T47D (cell line): ENCODE results near the gene PANK2.
"Not testable (repeated sequence)": the region's sequence is repeated elsewhere in the genome, so short reads cannot be mapped to it uniquely, and the experiment has no call there.

Experiments
- DNase-seq, 2 experiments: peaks; one replicate each; pipeline versions ENCODE4 v3.0.0 to v3.0.0-alpha.2; 2011 to 2012; ENCODE audit warnings: low read depth in 1 of 2, low spot score in 1 of 2
- JUND ChIP-seq: IDR thresholded peaks from 2 replicates; pipeline ENCODE4 v1.6.1; 2012; ENCODE audit warnings: low read depth
- in situ Hi-C: cut with HindIII; loops from 2 replicates; pipeline ENCODE4 v1.10.0; 2016; ENCODE audit warnings: low sequenced_read_pairs, low pct_unique_long_range_greater_than_20kb

PANK2 gene

DNA sequence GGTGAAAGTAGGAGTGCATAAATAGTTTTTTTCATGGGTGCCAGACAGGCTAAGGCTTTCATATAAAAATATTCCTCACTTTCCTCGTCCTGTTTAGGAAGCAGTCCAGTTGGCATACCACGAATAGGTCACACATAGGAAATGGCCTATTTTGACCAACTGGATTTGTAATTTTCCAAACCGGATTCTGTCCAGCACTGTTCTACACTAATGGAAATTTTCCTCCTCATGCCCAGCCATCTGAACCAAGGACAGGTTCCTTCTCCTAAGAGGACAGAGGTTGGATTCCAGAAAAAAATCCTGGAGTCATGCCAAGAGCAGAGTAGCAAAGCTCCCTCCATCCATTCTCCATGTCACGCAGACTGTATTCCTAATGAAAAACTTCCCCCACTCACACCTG is 43.1 kb downstream of the PANK2 start:
- no peak for TF ChIP-seq JUND
- in situ Hi-C loops: no loop called here
- no peak for DNase-seq

DNA sequence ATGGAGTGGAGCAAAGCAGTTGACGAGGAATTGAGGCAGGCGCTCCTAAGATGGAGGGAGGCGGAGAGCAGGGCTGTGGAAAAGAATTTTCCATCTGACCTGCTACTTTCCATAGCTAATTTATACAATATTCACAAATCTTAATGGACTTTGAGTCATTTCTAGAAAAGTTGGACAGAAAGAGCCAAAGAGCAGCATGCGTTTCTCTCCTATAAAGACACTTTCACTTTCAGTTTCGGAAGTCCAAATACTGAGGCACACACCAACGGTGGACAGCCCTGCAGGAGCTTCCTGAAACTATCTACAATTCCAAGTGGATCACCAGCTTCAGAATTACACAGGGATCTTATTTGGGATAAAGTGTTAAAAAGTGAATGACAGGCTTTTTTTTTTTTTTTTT is 43.5 kb downstream of the PANK2 start:
- in situ Hi-C loops: no loop called here
- DNase-seq: peak in 1 of 2 experiments; percentile 31
- no peak for TF ChIP-seq JUND

DNA sequence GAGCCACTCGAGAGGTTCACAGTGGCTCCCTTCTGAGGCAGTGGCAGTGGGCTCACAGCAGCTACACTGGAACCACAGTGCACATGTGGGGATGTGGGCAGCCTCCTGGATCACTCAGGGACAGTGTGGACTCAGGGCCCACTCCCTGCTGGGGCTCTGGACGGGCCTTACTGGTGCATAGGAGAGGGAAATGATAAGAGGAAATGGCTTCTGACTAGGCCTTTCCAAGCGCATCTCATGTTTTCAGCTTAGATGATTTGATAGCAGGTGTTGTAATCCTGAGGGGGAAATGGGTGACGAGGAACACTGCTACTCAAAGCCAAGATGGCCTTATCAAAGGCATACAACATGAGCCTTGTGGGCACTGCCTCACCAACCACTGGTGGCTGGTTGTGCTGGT is 44.0 kb downstream of the PANK2 start:
- DNase-seq: no peak
- in situ Hi-C loops: no loop called here
- TF ChIP-seq JUND: no peak

DNA sequence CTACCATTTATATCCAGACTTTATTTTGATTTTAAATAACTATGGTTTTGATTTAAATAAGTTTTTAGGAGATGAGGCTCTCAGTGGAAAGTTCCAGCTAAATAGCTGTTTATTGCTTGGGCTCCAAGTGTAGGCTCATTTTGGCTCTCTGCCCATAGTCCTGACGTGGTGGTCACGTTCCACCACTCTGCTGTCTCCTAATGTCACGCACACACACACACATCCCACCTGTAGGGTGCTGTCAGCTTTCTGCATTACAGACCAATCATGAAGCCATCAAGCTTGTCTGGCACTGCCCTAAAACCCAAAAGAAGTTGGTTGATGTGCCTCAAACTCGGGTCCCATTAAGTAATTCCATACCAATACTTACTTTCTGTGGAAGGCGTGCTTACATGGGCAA is 45.4 kb downstream of the PANK2 start:
- no peak for DNase-seq
- in situ Hi-C loops: no loop called here
- TF ChIP-seq JUND: no peak

DNA sequence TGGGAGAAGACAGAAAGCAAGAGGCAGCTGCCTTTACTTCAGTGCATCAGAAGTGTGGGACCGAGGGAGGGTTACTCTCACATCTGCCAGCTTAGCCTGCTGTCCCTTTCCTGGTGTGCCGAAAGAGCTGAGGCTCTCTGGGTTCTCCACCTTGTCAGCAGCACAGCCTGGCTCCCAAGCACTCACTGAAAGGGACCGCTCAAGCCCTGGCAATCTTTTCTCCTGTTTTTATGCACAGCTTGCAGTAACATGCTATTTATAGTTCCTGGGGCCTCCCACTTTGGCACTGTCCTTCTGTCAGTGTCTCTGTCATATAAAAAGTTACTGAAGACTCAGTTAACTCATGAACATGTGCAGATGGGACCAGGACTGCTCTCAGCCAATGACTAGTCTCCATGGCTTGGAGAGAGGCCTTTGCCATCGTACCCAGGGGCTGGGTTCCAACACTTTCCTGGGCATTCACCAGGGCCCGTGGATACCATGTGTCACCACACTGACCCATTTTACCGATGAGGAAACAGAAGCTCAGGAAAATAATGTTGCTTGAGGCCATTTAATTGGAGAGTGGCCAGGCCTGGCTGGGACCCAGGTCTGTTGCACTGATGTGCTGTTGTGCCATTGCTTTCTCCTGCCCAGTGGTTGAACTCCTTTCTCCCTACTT is 46.2 kb downstream of the PANK2 start:
- TF ChIP-seq JUND: no peak
- in situ Hi-C loops: no loop called here
- DNase-seq: no peak

DNA sequence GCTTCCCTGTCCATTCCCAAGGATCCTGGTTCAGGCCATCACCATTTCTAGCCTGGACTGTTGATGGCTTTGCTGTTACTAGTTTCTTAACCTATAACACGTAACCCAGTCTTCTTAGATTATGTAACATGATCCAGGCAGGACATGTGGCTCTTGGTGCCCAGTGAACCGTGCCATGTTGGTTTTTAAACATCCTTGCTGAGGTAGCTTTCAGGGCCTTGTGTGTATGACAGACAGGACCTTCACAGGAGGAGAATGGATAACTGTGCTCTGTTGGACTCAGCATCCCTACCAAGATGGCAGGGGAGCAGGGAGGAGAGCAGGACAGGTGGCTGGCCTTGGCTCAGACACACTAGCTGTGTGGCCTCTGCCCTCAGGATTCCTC is 46.8 kb downstream of the PANK2 start:
- TF ChIP-seq JUND: no peak
- in situ Hi-C loops: no loop called here

DNA sequence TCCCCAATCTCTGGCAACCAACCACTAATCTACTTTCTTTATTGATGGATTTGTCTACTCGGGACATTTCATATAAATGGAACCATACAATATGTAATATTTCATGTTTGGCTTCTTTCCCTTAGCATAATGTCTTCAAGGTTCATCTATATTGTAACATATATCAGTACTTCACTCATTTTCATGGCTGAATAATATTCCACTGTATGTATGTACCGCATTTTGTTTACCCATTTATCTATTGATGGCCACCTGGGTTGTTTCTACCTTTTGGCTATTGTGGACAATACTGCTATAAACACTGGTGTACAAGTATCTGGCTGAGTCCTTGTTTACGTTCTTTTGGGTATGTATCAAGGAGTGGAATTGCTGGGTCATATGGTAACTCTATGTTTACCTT is 48.4 kb downstream of the PANK2 start:
- no peak for DNase-seq
- no peak for TF ChIP-seq JUND
- in situ Hi-C loops: no loop called here

More for the DNA sequence above, 46.8 kb downstream of the PANK2 start:
- DNase-seq: no peak

DNA sequence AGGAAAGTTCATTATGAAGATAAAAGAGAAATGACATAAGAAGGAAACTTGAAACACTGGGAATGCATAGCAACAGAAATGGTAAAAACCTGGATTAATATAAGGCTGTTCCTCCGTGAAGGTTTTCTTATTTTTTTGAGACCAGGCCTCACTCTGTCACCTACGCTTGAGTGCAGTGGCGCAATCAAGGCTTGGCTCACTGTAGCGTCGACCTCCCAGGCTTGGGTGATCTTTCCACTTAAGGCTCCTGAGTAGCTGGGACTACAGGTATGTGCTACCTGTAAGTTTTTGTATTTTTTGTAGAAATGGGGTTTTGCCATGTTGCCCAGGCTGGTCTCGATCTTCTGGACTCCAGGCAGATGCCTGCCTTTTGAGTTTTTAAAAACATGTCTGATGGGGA is 51.7 kb downstream of the PANK2 start:
- in situ Hi-C loops: no loop called here
- no peak for DNase-seq
- TF ChIP-seq JUND: no peak

DNA sequence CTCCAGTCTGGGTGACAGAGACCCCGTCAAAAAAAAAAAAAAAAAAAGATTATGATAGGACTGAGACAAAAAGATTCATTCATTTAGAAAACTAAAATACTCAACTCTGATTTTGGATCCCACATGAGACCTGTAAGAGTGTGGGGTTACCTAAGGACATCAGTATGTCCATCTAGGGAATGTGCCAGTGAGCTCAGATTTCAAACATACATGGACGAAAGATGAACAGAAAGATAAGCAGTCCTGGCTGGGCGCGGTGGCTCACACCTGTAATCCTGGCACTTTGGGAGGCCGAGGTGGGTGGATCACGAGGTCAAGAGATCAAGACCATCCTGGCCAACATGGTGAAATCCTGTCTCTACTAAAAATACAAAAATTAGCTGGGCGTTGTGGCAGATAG is 57.5 kb downstream of the PANK2 start:
- in situ Hi-C loops: not testable (repeated sequence)
- DNase-seq: peak in 1 of 2 experiments; percentile 28

DNA sequence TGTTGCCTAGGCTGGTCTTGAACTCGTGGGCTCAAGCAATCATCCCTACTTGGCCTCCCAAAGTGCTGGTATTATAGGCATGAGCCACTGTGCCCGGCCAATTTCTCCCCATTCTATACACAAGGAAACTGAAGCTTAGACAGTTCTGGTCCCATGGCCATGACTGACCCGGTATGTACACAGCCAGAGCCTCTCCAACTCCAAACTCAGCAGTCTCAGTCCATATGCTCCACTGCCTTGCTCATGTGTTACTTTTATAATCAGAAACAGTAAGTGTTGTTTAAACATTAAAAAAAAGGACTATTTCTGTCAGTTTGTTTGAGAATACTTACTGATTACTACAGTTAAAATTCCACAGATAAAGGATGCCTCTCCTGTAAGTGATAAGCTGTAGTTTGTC is 75.5 kb downstream of the PANK2 start:
- DNase-seq: no peak
- TF ChIP-seq JUND: no peak
- in situ Hi-C loops: no loop called here

DNA sequence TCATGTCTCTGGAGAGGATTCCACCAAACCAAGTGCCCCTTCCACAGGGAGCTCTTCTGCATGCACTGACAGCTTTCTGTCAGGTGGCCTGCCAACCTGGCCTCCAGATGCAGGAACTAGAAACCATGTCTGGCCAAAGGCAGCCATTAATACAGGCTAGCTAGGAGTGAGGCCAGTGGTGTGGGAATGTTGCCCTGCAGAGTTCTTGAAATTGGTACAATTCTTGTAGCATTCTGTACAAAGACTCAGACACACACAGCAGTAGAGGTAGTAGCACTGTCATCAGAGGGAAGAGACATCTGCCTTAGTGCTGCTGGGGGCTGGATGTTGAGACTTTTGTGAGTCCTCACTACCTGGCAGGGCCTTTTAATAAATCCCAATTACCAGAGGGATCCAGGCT is 77.4 kb downstream of the PANK2 start:
- TF ChIP-seq JUND: no peak
- in situ Hi-C loops: no loop called here
- DNase-seq: no peak

DNA sequence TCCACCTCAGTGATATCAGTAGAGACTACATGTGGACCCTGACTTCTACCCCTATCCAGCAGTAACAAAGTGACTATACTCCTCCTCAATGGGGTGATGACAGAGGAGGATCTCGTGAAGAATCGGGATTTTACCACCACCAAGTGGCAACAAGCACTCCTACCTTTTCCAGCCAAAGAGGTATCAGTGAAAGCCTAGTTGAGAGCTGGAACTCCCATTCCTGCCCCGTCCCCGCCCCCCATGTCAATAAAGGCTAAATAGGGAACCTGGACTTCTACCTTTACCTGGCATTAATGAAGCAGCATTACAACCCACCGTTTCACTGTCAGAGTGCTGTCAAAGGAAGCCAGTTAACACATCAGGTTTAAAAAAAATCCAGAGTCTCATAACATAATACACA is 80.8 kb downstream of the PANK2 start:
- TF ChIP-seq JUND: no peak
- DNase-seq: no peak
- in situ Hi-C loops: no loop called here

DNA sequence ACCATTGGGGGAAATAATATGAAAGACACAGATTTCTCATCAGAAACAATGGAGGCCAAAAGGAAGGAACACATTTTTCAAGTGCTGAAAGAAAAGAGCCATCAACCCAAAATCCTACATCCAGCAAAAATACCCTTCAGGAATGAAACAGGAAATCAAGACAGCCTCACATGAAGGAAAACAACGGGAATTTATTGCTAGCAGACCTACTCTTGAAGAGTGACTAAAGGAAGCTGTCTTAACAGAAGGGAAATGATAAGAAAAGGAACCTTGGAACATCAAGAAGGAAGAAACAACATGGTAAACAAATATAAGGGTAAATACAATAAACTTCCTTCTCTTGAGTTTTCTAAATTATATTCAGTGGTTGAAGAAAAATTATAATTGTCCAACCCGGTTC is 82.0 kb downstream of the PANK2 start:
- in situ Hi-C loops: no loop called here
- TF ChIP-seq JUND: no peak
- DNase-seq: no peak

DNA sequence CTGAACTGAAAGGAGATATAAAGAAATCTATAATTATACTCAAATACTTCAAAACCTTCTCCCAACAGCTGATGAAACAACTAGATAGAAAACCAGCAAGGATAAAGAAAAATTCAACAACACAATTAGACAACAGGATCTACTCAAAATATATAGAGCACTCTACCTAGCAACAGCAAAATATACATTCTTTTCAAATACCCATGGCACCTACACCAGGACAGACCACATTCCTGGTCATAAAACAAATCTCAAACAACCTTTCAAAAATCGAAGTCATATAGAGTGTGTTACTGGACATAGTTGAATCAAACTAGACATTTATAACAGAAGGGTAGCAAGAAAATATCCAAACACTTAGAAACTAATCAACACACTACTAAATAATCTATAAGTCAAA is 83.0 kb downstream of the PANK2 start:
- DNase-seq: peak; percentile 33 to 68
- no peak for TF ChIP-seq JUND
- in situ Hi-C loops: no loop called here

DNA sequence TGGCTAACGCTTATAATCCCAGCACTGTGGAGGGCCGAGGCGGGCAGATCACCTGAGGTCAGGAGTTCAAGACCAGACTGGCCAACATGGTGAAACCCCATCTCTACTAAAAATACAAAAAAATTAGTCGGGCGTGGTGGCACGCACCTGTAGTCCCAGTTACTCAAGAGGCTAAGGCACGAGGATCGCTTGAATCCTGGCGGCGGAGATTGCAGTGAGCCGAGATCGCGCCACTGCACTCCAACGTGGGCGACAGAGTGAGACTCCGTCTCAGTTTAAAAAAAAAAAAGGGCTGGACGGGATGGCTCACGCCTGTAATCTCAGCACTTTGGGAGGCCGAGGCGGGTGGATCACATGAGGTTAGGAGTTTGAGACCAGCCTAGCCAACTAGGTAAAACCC is 83.4 kb downstream of the PANK2 start:
- DNase-seq, in situ Hi-C loops: not testable (repeated sequence)
